Hematopoietic multipotent progenitor cell treated with erythropoietin and hydrocortisone succinate and interleukin-3 and kit ligand, for 17 days (in vitro differentiated cells): ENCODE data around the gene IRF7.

Experiments used
- DNase-seq: peaks from one replicate; pipeline ENCODE4 v3.0.0-alpha.2; 2015; ENCODE audit warnings: low spot score

The IRF7 gene

GRCh38 chr11:620935-621814, 5.4 kb upstream of the IRF7 start:
- DNase-seq = no peak

- no peak for DNase-seq
Measured at GRCh38 chr11:620201-620600, 4.5 kb upstream of the IRF7 start.

GRCh38 chr11:619628-620050, 3.9 kb upstream of the IRF7 start:
- DNase-seq = no peak

GRCh38 chr11:618856-619627, 3.3 kb upstream of the IRF7 start:
- DNase-seq = no peak

- DNase-seq = no peak
Measured at GRCh38 chr11:617912-618682, 2.3 kb upstream of the IRF7 start.

GRCh38 chr11:617199-617911, 1.6 kb upstream of the IRF7 start:
- DNase-seq = no peak

- DNase-seq = no peak
Measured at GRCh38 chr11:616320-617198, 809 bp upstream of the IRF7 start.

GRCh38 chr11:614623-615503, 887 bp downstream of the IRF7 start:
- DNase-seq = no peak

GRCh38 chr11:614021-614622, 1.6 kb downstream of the IRF7 start:
- no peak for DNase-seq

GRCh38 chr11:613369-613968, 2.3 kb downstream of the IRF7 start:
- peak; percentile 19 for DNase-seq

GRCh38 chr11:612961-613300, 2.8 kb downstream of the IRF7 start:
- DNase-seq = no peak

GRCh38 chr11:612201-612960, 3.4 kb downstream of the IRF7 start:
- DNase-seq = no peak

GRCh38 chr11:611001-611996, 4.5 kb downstream of the IRF7 start:
- DNase-seq = no peak

GRCh38 chr11:610146-610801, 5.5 kb downstream of the IRF7 start:
- no peak for DNase-seq

- no peak for DNase-seq
Measured at GRCh38 chr11:609341-609811, 6.4 kb downstream of the IRF7 start.

GRCh38 chr11:608791-609251, 6.9 kb downstream of the IRF7 start:
- DNase-seq = no peak
